Measurements from ENCODE around the gene DST.

GRCh38 chr6:56483929-56484328, 158.8 kb downstream of the DST start:
- TF ChIP-seq CTCF (IDR thresholded peaks at IDR 0.05) (no peak), ZFX (IDR thresholded peaks at IDR 0.05; ENCODE audit: borderline replicate concordance) (no peak)
